ENCODE results near the gene USH1C. TPM values are rescaled to one million over a fixed set of nuclear protein-coding genes. Genes with fewer than 3 reads are reported as not detected.

The USH1C gene
- total RNA-seq, 1 donor from 2014 or later = not detected

DNA sequence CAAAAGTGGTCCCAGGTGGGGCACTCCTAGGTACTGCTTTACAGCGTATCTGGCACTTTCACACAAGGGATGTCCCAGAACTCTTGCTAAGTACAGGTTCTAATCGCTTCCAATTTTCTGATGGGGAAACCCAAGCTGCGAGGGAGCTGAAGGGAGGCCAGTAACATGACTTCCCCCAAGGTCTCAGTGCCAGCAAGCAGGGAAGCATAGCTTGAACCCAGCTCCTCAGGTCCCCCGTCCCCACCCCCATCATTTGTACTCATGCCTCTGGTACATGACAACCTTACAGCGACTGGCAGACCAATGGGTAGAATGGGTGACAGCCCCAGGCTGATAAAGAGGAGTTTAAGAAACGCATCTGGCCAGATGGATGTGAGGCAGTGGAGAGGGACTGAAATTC is 66.9 kb downstream of the USH1C start:
- H3K4me1 Mint-ChIP-seq = peaks cover 33% of the 10 kb centered on the region
- TF ChIP-seq, protein P1, sequence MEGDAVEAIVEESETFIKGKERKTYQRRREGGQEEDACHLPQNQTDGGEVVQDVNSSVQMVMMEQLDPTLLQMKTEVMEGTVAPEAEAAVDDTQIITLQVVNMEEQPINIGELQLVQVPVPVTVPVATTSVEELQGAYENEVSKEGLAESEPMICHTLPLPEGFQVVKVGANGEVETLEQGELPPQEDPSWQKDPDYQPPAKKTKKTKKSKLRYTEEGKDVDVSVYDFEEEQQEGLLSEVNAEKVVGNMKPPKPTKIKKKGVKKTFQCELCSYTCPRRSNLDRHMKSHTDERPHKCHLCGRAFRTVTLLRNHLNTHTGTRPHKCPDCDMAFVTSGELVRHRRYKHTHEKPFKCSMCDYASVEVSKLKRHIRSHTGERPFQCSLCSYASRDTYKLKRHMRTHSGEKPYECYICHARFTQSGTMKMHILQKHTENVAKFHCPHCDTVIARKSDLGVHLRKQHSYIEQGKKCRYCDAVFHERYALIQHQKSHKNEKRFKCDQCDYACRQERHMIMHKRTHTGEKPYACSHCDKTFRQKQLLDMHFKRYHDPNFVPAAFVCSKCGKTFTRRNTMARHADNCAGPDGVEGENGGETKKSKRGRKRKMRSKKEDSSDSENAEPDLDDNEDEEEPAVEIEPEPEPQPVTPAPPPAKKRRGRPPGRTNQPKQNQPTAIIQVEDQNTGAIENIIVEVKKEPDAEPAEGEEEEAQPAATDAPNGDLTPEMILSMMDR (conservative IDR thresholded peaks at IDR 0.05) = no peak
- H3K27me3 Mint-ChIP-seq (ENCODE audit: low read depth) = peaks cover 67% of the 10 kb centered on the region
- no peak overlapping the region for H3K27ac Mint-ChIP-seq (ENCODE audit: unreplicated experiment)
- H3K9me3 Mint-ChIP-seq = no peaks in the 10 kb centered on the region
- no peaks in the 10 kb centered on the region for H3K36me3 Mint-ChIP-seq (ENCODE audit: low read depth)
- H3K4me3 Mint-ChIP-seq = peak overlapping the region; percentile 82
- DNase-seq (ENCODE audit: low read depth, low spot score) = no peak

DNA sequence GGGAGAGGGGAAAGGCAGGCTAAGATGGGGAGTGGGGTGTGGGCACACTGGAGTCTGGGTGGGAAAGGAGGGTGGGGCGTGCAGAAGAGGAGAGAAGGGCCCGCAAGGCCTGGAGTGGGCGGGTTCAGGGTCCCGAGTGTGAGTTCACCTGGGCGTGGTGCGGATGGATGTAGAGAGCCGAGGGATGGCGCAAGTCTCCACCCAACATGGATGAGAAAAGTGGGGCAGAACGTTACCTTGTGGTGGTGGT is 67.2 kb downstream of the USH1C start:
- Mint-ChIP-seq H3K36me3 (ENCODE audit: low read depth) (no peaks in the 10 kb centered on the region), H3K4me3 (peak overlapping the region; percentile 82), H3K4me1 (peaks cover 33% of the 10 kb centered on the region), H3K9me3 (no peaks in the 10 kb centered on the region), H3K27ac (ENCODE audit: unreplicated experiment) (no peak overlapping the region), H3K27me3 (ENCODE audit: low read depth) (peaks cover 68% of the 10 kb centered on the region)
- DNase-seq (ENCODE audit: low read depth, low spot score) = no peak
- TF ChIP-seq, protein P1 (conservative IDR thresholded peaks at IDR 0.05) = no peak

DNA sequence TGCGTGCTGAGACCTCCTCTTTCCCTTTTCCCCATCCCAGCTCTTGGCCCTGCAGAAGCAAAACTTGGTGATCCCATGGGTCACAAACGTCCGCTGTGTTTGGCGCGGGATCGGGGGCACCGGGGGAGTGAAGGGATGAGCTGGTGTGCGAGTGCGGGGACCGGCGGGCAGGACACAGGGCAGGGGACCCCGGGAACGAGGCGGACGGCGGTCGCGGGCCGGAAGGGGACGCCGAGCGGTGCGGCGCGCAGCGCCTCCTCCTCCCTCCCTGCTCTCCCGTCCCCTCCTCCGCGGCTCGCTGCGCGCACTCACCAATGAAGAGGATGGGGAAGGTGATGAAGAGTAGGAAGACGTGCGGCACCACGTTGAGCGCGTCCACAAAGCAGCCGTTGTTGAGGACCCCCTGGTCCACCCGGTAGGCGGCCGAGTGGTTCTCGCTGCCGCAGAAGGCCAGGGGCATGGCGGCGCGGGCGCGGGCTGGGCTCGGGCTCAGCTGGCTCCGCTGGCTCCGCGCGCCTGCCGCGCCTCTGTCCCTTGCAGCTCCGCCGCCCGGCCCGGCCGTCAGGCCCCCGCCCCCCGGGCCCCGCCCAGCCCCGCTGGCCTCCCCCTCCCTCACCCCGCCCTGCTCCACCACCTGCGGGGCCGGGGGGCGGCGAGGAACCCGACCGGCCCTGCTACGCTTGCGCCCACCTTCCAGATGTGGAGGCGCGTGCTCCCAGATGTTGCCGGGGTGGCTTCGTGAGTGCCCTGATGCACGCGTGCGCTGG is 67.7 kb downstream of the USH1C start, which contains the start of gene ABCC8:
Gene ABCC8, minus strand, starts transcription at position 529 of the 767 bp plus-strand sequence. Its CDS starts 69 bp downstream, at position 460.
- H3K36me3 Mint-ChIP-seq (ENCODE audit: low read depth) = no peaks in the 10 kb centered on the region
- TF ChIP-seq, protein P1 (conservative IDR thresholded peaks at IDR 0.05) = no peak
- H3K9me3 Mint-ChIP-seq = no peaks in the 10 kb centered on the region
- DNase-seq (ENCODE audit: low read depth, low spot score) = peak; percentile 30
- H3K27me3 Mint-ChIP-seq (ENCODE audit: low read depth) = peaks cover 71% of the 10 kb centered on the region
- peak within 1 kb of the TSS; percentile 87 for H3K4me3 Mint-ChIP-seq
- H3K27ac Mint-ChIP-seq (ENCODE audit: unreplicated experiment) = no peak within 1 kb of the TSS
- peaks cover 33% of the 10 kb centered on the region for H3K4me1 Mint-ChIP-seq

DNA sequence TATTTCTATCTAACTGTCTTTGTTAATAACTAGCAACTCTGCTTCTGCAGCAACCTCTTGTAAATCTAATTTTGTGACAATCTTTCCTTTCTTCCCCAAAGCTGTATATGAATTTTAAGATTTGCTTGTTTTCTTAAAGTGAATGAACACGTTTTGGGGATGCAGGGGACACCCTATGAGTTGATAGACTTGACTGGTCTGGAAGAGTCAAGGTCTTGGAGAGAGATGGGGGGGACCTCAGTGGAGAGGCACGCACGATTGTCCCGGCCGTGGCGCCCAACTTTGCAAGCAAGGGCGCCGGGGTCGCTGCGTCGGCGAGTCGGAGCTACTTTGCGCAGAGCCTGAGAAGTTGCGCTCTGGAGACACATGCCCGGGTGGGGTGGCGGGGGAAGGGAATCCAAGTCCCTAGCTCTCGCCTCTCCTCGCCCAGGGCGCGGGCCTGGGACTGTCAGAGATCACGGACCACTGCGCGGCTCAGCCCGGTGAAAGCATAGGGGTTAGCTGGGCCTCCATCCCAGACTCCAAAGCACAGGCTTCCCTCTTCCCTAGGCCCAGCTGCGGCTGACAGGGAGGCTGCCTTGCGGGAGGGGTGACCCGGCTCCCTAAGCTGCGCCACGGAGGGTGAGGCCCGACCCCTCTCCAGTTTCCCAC is 68.4 kb downstream of the USH1C start:
- TF ChIP-seq, protein P1 (conservative IDR thresholded peaks at IDR 0.05) = no peak
- Mint-ChIP-seq H3K27ac (ENCODE audit: unreplicated experiment) (no peak overlapping the region), H3K36me3 (ENCODE audit: low read depth) (no peaks in the 10 kb centered on the region), H3K4me3 (peak overlapping the region; percentile 87), H3K4me1 (peaks cover 33% of the 10 kb centered on the region), H3K27me3 (ENCODE audit: low read depth) (peaks cover 74% of the 10 kb centered on the region), H3K9me3 (no peaks in the 10 kb centered on the region)
- peak; percentile 13 for DNase-seq (ENCODE audit: low read depth, low spot score)

DNA sequence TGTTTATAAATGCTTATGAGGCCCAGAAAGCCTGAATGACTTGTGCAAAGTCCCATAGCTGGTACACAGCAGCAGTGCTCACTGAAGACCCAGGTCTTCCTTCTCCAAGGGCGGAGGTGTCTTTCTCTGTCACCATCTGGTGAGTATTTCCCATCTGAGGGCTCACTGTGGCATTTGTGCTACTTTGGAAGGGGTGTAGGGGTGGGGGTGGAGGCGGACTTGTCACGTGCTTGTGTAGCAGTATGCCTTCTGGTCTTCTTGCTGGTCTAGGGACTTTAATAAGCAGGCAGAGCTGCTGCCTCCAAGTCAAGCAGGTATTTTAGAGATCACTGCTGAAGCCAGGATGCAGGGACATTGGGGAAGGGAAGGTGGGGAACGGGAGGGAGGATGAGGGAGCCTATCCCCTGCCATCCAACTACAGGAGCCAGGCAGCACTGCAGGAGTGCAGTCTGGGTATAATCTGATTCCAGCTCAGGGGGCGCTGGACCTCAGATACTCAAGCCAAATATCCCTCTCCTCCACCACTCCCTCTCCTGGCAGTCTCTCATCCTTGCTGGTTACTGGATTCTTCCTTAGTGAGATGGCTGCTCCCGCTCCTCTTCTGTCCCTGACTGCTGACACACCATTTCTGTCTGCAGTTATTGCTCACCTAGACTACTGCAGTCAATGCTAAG is 71.0 kb downstream of the USH1C start:
- peak; percentile 41 for DNase-seq (ENCODE audit: low read depth, low spot score)
- H3K27ac Mint-ChIP-seq (ENCODE audit: unreplicated experiment) = no peak overlapping the region
- peak overlapping the region; percentile 54 for H3K4me3 Mint-ChIP-seq
- H3K4me1 Mint-ChIP-seq = peaks cover 17% of the 10 kb centered on the region
- H3K27me3 Mint-ChIP-seq (ENCODE audit: low read depth) = peaks cover 62% of the 10 kb centered on the region
- TF ChIP-seq, protein P1 (conservative IDR thresholded peaks at IDR 0.05) = peak; percentile 51
- no peaks in the 10 kb centered on the region for H3K9me3 Mint-ChIP-seq
- H3K36me3 Mint-ChIP-seq (ENCODE audit: low read depth) = no peaks in the 10 kb centered on the region
